K562 (cell line): Measurements from ENCODE around the gene SVIL. TPM values are rescaled to one million over a fixed set of nuclear protein-coding genes. Genes with fewer than 3 reads are reported as not detected.

ENCODE experiments used
- ATAC-seq: fragments of 200-7000 bp; cut with Tn5 transposase; 3 replicates; pipeline ENCODE4 v1.9.1; 2020; ENCODE audit warnings: moderate library complexity
- BruUV-seq: library from RNA; stranded (reverse); fragments of 400-500 nt; replicated peaks from 2 replicates; lab custom pipeline; 2021; lab: Mats Ljungman, UMichigan
- CTCF ChIA-PET: fragments of 300-600 bp; formaldehyde crosslinking; extraction: SDS; loops from one replicate; lab custom pipeline; 2021; ENCODE audit warnings: low intra/inter-chr PET ratio; lab: Yijun Ruan, JAX
- POLR2A ChIA-PET: fragments of 300-600, 350-650 bp; sonication (Branson Sonifier 250); formaldehyde crosslinking; extraction: SDS; loops from one replicate; lab custom pipeline; 2021; ENCODE audit warnings: antibody characterized with exemption, inconsistent platforms; lab: Yijun Ruan, JAX
- DNase-seq, 4 experiments: peaks; one replicate each; pipeline versions ENCODE4 v3.0.0 to v3.0.0-alpha.2; 2011 to 2018; ENCODE audit warnings: low spot score in 3 of 4, mixed read lengths in 3 of 4; ENCODE audit errors: extremely low read depth in 1 of 4
- FAIRE-seq: peaks from 2 replicates; lab custom pipeline; 2011; peaks lifted over from hg19 to GRCh38; lab: Jason Lieb, UNC
- H2AFZ ChIP-seq: 2 replicates; pipeline ENCODE4 v1.6.0; 2011; ENCODE audit warnings: low read depth, low read length, control low read depth, inconsistent platforms
- H3K27ac ChIP-seq: fragments of 200-600 bp; 3 replicates; pipeline ENCODE4 v1.8.0; 2011; ENCODE audit warnings: low read depth, mild to moderate bottlenecking, control low read depth, inconsistent platforms, low read length, moderate library complexity, mixed read lengths; ENCODE audit errors: extremely low read depth
- H3K27me3 ChIP-seq, 2 experiments: fragments of 300-600 bp in 1 of 2; 2 replicates in 1 of 2; 3 replicates in 1 of 2; pipeline versions ENCODE4 v1.6.0 to v1.8.0; 2011; ENCODE audit warnings: inconsistent platforms in 2 of 2, low read length in 2 of 2, mild to moderate bottlenecking in 1 of 2, mixed read lengths in 1 of 2, moderate library complexity in 1 of 2; ENCODE audit not compliant: control insufficient read depth in 2 of 2, insufficient read depth in 2 of 2
- H3K36me3 ChIP-seq: fragments of 300-600 bp; 3 replicates; pipeline ENCODE4 v1.8.0; 2011; ENCODE audit warnings: mild to moderate bottlenecking, low read length, inconsistent platforms; ENCODE audit not compliant: control insufficient read depth, insufficient read depth
- H3K4me1 ChIP-seq, 2 experiments: fragments of 200-600 bp in 1 of 2; replicated peaks in 1 of 2; 2 replicates in 1 of 2; 3 replicates in 1 of 2; pipeline versions ENCODE4 v1.5.1 to v1.8.0; 2011; ENCODE audit warnings: inconsistent platforms in 2 of 2, low read length in 2 of 2, mild to moderate bottlenecking in 1 of 2, mixed read lengths in 1 of 2, moderate library complexity in 1 of 2; ENCODE audit not compliant: control insufficient read depth in 2 of 2, insufficient read depth in 2 of 2
- H3K4me2 ChIP-seq: 2 replicates; pipeline ENCODE4 v1.6.1; 2011; ENCODE audit warnings: low read length, control low read depth, inconsistent platforms, mixed read lengths; ENCODE audit not compliant: insufficient read depth
- H3K4me3 ChIP-seq: fragments of 200-600 bp; sonication (generic), shearing (Covaris generic); 2 replicates; pipeline ENCODE4 v1.5.1; 2016; ENCODE audit warnings: control low read depth, inconsistent platforms
- H3K79me2 ChIP-seq: fragments of 200-600 bp; 3 replicates; pipeline ENCODE4 v1.8.0; 2011; ENCODE audit warnings: low read length, inconsistent platforms; ENCODE audit not compliant: control insufficient read depth, insufficient read depth
- H3K9ac ChIP-seq, 2 experiments: 2 replicates each; pipeline versions ENCODE4 v1.6.0 to v1.6.1; 2011; ENCODE audit warnings: low read depth in 2 of 2, low read length in 2 of 2, control low read depth in 1 of 2, inconsistent platforms in 1 of 2, mild to moderate bottlenecking in 1 of 2, mixed read lengths in 1 of 2; ENCODE audit not compliant: insufficient read depth in 1 of 2
- H3K9me1 ChIP-seq: one replicate; pipeline ENCODE4 v1.6.0; 2011; ENCODE audit warnings: inconsistent platforms, mild to moderate bottlenecking, low read length, moderate library complexity; ENCODE audit not compliant: control insufficient read depth, insufficient read depth
- H3K9me3 ChIP-seq: replicated peaks from 2 replicates; pipeline ENCODE4 v1.5.1; 2011; ENCODE audit warnings: low read depth, low read length, inconsistent platforms; ENCODE audit not compliant: control insufficient read depth, insufficient read depth
- H4K20me1 ChIP-seq: replicated peaks from 2 replicates; pipeline ENCODE4 v1.6.1; 2011; ENCODE audit warnings: low read length, inconsistent platforms, mixed read lengths; ENCODE audit not compliant: control insufficient read depth, insufficient read depth
- BMI1 ChIP-seq: fragments of 150-350 bp; IDR thresholded peaks from 2 replicates; pipeline ENCODE4 v1.6.1; 2014; ENCODE audit warnings: low read length
- BRD4 ChIP-seq: fragments of 200-600 bp; sonication (generic); IDR thresholded peaks from 2 replicates; pipeline ENCODE4 v1.6.1; 2017; ENCODE audit warnings: inconsistent platforms
- CSDE1 ChIP-seq, 2 experiments: fragments of 450-650 bp; IDR thresholded peaks; 2 replicates each; pipeline ENCODE4 v1.6.1; 2016; ENCODE audit warnings: mild to moderate bottlenecking in 1 of 2
- EZH2 ChIP-seq: IDR thresholded peaks from 2 replicates; pipeline ENCODE4 v1.6.1; 2012; ENCODE audit warnings: low read depth, mild to moderate bottlenecking, inconsistent platforms, low read length, borderline replicate concordance
- FOSL1 ChIP-seq: fragments of 200-800 bp; sonication (Bioruptor generic); conservative IDR thresholded peaks from 2 replicates; pipeline ENCODE4 v1.6.1; 2016; ENCODE audit warnings: missing genetic modification characterization, missing compliant biosample characterization
- MAFF ChIP-seq: IDR thresholded peaks from 2 replicates; pipeline ENCODE4 v1.6.1; 2012; ENCODE audit warnings: low read length, improper control_type of control experiment
- MAZ ChIP-seq, 2 experiments: fragments of 450-650 bp in 1 of 2; sonication (generic) in 1 of 2; formaldehyde crosslinking; IDR thresholded peaks in 1 of 2; conservative IDR thresholded peaks in 1 of 2; 2 replicates each; pipeline versions ENCODE4 v1.4.0 to v1.5.0; 2020; ENCODE audit warnings: mild to moderate bottlenecking in 1 of 2, missing genetic modification reagents in 1 of 2
- TAL1 ChIP-seq: fragments of 450-650 bp; IDR thresholded peaks from 2 replicates; pipeline ENCODE4 v1.6.1; 2016; ENCODE audit warnings: mild to moderate bottlenecking
- WGBS: fragments of 100-300 bp; shearing (Covaris generic); methylation state at CpG from one replicate; pipeline ENCODE4 v1.1.6; 2016; ENCODE audit warnings: low coverage, mixed read lengths; ENCODE audit not compliant: insufficient coverage; ENCODE audit errors: missing lambda C conversion rate; 5-methylcytosine and 5-hydroxymethylcytosine counted together
- in situ Hi-C: fragments of 300-500 bp; cut with MboI; formaldehyde crosslinking; loops from 4 replicates; pipeline ENCODE4 v1.15.0; 2018; ENCODE audit warnings: inconsistent platforms, mixed read lengths
- intact Hi-C: fragments of 100-400 bp; cut with micrococcal nuclease; formaldehyde crosslinking; loops from 2 replicates; pipeline ENCODE4 v1.14.2; 2022
- polyA plus RNA-seq, 8 experiments: library from polyadenylated mRNA; depleted of rRNA in 4 of 8; stranded (reverse) in 5 of 8; unstranded in 3 of 8; fragments of >200 nt; fragmentation: Nextera tagmentation in 2 of 8; fragmentation: Illumina TruSeq in 1 of 8; extraction: Ambion mirVana in 2 of 8; extraction: Trizol in 1 of 8; gene quantifications; 2 replicates each; pipeline versions ENCODE4 v1.2.1 to v1.2.3, GENCODE V29; 2011 to 2014; ENCODE audit warnings: inconsistent platforms in 1 of 8, missing spikeins in 1 of 8
- total RNA-seq, 7 experiments: library from RNA; depleted of rRNA in 6 of 7; stranded (reverse); fragments of >200 nt in 6 of 7; fragmentation: Illumina TruSeq in 2 of 7; extraction: Trizol in 2 of 7; gene quantifications; 2 replicates each; pipeline versions ENCODE4 v1.2.1 to v1.2.3, GENCODE V29; 2011 to 2021; ENCODE audit warnings: low replicate concordance in 1 of 7

Gene SVIL
- total and polyA plus RNA-seq, 9 of the 15 experiments (the other 6 are each of a cell fraction or from before 2014, with no cell fraction given) = under 0.01 to 0.18 (median 0.05) TPM; not detected in 3

DNA sequence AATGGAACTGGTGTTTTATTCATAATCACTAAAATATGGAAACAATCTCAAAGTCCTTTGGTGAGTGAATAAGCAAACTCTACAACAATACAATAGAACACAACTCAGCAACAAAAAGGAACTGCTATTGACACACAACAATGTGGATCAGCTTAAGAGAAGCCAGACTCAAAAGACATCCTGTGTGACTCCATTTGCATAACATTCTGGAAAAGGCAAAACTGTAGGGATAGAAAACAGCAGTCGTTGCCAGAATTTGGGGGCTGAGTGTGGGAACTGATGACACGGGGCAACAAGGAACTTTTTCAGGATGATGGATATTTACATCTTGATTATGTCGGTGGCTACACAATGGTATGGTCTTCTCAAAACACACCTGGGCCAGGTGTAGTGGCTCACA, 32.4 kb upstream of the SVIL start (continued):
- no peak for TF ChIP-seq BMI1
- no peak for TF ChIP-seq MAZ (CRISPR knock-in tag; conservative IDR thresholded peaks at IDR 0.05 in 1 of 2, IDR thresholded peaks at IDR 0.05 in 1 of 2)
- no peak for TF ChIP-seq CSDE1 (IDR thresholded peaks at IDR 0.05)
- no peak for TF ChIP-seq TAL1

DNA sequence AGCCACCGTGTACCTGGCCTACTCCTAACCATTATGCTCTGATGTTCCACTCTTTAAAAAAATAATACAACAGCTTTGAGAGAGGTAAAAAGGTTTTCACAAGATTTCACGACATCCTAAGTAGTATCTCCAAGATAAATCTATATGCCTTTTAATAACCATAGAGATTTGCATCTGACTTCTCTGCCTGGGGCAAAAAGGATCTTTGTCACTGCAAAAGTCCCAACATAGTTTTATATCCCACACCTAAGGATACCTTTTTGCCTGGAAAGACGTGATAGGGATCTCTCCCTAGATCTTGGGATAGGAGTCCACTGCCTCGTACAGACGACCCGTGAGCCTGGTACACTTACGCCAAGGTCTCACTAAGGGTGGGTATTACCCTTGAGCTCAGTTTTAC, 31.4 kb upstream of the SVIL start:
- H3K4me3 ChIP-seq = no peak overlapping the region
- H3K36me3 ChIP-seq = no peaks in the 10 kb centered on the region
- DNase-seq = no peak
- H4K20me1 ChIP-seq = no peaks in the 10 kb centered on the region
- no peaks in the 10 kb centered on the region for H3K79me2 ChIP-seq
- no peak overlapping the region for H3K27ac ChIP-seq
- no peak for ATAC-seq
- H3K27me3 ChIP-seq = no peaks in the 10 kb centered on the region
- TF ChIP-seq MAFF (no peak), EZH2 (no peak), BRD4 (no peak), FOSL1 (no peak)
- TF ChIP-seq, all 486 proteins: peak for 0
- H3K4me2 ChIP-seq = no peak overlapping the region
- POLR2A ChIA-PET = no interaction called here
- WGBS = 2% methylated on average over 7 of the region's 7 CpGs
- no peak overlapping the region for H3K9ac ChIP-seq
- CTCF ChIA-PET = no interaction called here
- no peaks in the 10 kb centered on the region for H3K4me1 ChIP-seq
- intact Hi-C loops (no loop called here), in situ Hi-C loops (no loop called here)
- BruUV-seq = no TSS peak
- no peak for FAIRE-seq
- H3K9me3 ChIP-seq = no peaks in the 10 kb centered on the region
- H3K9me1 ChIP-seq = no peaks in the 10 kb centered on the region
- H2AFZ ChIP-seq = no peak overlapping the region
